ENCODE data around the gene FRMD5.

DNA sequence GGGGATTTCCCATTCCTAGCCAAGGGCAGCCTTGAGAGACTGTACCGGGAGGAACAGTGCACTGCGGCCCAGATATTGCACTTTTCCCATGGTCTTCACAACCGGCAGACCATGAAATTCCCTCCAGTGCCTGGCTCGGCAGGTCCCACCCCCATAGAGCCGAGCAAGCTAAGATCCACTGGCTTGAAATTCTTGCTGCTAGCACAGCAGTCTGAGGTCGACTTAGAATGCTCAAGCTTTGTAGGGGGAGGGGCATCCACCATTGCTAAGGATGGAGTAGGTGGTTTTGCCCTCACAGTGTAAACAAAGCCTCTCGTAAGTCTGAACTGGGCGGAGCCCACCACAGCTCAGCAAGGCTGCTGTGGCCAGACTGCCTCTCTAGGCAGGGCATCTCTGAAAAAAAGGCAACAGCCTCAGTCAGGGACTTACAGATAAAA, 156.3 kb downstream of the FRMD5 start:
- TF ChIP-seq, protein P1, sequence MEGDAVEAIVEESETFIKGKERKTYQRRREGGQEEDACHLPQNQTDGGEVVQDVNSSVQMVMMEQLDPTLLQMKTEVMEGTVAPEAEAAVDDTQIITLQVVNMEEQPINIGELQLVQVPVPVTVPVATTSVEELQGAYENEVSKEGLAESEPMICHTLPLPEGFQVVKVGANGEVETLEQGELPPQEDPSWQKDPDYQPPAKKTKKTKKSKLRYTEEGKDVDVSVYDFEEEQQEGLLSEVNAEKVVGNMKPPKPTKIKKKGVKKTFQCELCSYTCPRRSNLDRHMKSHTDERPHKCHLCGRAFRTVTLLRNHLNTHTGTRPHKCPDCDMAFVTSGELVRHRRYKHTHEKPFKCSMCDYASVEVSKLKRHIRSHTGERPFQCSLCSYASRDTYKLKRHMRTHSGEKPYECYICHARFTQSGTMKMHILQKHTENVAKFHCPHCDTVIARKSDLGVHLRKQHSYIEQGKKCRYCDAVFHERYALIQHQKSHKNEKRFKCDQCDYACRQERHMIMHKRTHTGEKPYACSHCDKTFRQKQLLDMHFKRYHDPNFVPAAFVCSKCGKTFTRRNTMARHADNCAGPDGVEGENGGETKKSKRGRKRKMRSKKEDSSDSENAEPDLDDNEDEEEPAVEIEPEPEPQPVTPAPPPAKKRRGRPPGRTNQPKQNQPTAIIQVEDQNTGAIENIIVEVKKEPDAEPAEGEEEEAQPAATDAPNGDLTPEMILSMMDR (IDR thresholded peaks at IDR 0.05) = no peak
- TF ChIP-seq POLR2A (IDR thresholded peaks at IDR 0.05) = no peak
